GM23338 (cell line): Measurements from ENCODE around the gene OR2S2.

Source experiments
- CREB1 ChIP-seq: fragments of 250-450 bp; sonication (Bioruptor Pico); IDR thresholded peaks from 2 replicates; pipeline ENCODE4 v1.5.0; 2020; ENCODE audit warnings: low read depth, mild to moderate bottlenecking, moderate library complexity
- EZH2 ChIP-seq: fragments of 200-600 bp; sonication (generic); IDR thresholded peaks from one replicate; pipeline ENCODE4 v1.8.0; 2017; ENCODE audit warnings: antibody characterized with exemption, mild to moderate bottlenecking, low read depth; ENCODE audit not compliant: unreplicated experiment
- EZH2phosphoT487 ChIP-seq: fragments of 200-600 bp; sonication (generic); IDR thresholded peaks from one replicate; pipeline ENCODE4 v1.8.1; 2018; ENCODE audit warnings: antibody characterized with exemption; ENCODE audit not compliant: unreplicated experiment
- JUNB ChIP-seq: IDR thresholded peaks from one replicate; pipeline ENCODE4 v1.6.1; 2016; ENCODE audit warnings: antibody characterized with exemption; ENCODE audit not compliant: unreplicated experiment
- POLR2AphosphoS5 ChIP-seq: IDR thresholded peaks from 2 replicates; pipeline ENCODE4 v1.6.1; 2016; ENCODE audit warnings: antibody characterized with exemption, low read depth
- REST ChIP-seq: IDR thresholded peaks from one replicate; pipeline ENCODE4 v1.6.1; 2018; ENCODE audit warnings: antibody characterized with exemption; ENCODE audit not compliant: unreplicated experiment
- STAT1 ChIP-seq: IDR thresholded peaks from one replicate; pipeline ENCODE4 v1.6.1; 2016; ENCODE audit warnings: antibody characterized with exemption; ENCODE audit not compliant: unreplicated experiment
- ZNF114 ChIP-seq: fragments of 250-450 bp; sonication (Bioruptor Pico); IDR thresholded peaks from 2 replicates; pipeline ENCODE4 v1.5.0; 2020; ENCODE audit warnings: mild to moderate bottlenecking, moderate library complexity
- ZNF331 ChIP-seq: fragments of 250-450 bp; sonication (Bioruptor Pico); IDR thresholded peaks from 2 replicates; pipeline ENCODE4 v1.5.0; 2020; ENCODE audit warnings: low read depth, mild to moderate bottlenecking, moderate library complexity
- TF ChIP-seq, protein P1 (sequence below), 2 experiments: fragments of 200-600 bp in 1 of 2; sonication (generic) in 1 of 2; conservative IDR thresholded peaks; 2 replicates each; pipeline versions ENCODE4 v1.5.1 to v1.6.1; 2016 to 2017; ENCODE audit warnings: antibody characterized with exemption in 2 of 2, low read depth in 2 of 2, mild to moderate bottlenecking in 2 of 2, moderate library complexity in 1 of 2
- TF ChIP-seq, protein P2 (sequence below): fragments of 250-450 bp; sonication (Bioruptor Pico); IDR thresholded peaks from 2 replicates; pipeline ENCODE4 v1.5.0; 2020; ENCODE audit warnings: mild to moderate bottlenecking, moderate library complexity
- TF ChIP-seq, protein P3 (sequence below): IDR thresholded peaks from 2 replicates; pipeline ENCODE4 v1.6.1; 2016; ENCODE audit warnings: antibody characterized with exemption

DNA sequence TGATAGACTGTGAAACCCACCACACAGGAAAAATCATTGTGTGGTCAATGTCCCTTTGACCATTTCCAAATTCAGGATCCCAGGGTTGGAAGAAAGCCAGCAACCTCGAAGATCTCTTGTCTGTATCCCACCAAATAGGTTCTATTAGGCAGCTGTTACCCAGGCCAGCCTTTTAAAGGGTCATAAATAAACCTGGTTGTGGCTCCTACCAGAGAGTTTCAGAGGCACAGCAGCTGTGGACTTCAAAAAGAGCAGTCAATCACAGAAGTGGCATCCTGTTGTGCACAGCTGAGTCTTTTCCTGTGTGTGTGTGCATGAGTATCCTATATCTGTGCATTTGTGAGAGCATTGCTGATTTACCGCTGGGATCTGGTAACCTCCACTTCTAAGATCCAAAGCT, 23.7 kb upstream of the OR2S2 start:
- TF ChIP-seq, protein P1, sequence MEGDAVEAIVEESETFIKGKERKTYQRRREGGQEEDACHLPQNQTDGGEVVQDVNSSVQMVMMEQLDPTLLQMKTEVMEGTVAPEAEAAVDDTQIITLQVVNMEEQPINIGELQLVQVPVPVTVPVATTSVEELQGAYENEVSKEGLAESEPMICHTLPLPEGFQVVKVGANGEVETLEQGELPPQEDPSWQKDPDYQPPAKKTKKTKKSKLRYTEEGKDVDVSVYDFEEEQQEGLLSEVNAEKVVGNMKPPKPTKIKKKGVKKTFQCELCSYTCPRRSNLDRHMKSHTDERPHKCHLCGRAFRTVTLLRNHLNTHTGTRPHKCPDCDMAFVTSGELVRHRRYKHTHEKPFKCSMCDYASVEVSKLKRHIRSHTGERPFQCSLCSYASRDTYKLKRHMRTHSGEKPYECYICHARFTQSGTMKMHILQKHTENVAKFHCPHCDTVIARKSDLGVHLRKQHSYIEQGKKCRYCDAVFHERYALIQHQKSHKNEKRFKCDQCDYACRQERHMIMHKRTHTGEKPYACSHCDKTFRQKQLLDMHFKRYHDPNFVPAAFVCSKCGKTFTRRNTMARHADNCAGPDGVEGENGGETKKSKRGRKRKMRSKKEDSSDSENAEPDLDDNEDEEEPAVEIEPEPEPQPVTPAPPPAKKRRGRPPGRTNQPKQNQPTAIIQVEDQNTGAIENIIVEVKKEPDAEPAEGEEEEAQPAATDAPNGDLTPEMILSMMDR (conservative IDR thresholded peaks at IDR 0.05; ENCODE audit: low read depth in 2 of 2): no peak
- TF ChIP-seq POLR2AphosphoS5 (no peak), EZH2 (no peak), EZH2phosphoT487 (no peak), ZNF331 (CRISPR knock-in tag) (no peak), JUNB (no peak), CREB1 (no peak), REST (no peak), STAT1 (no peak), ZNF114 (no peak)
- TF ChIP-seq, protein P2, sequence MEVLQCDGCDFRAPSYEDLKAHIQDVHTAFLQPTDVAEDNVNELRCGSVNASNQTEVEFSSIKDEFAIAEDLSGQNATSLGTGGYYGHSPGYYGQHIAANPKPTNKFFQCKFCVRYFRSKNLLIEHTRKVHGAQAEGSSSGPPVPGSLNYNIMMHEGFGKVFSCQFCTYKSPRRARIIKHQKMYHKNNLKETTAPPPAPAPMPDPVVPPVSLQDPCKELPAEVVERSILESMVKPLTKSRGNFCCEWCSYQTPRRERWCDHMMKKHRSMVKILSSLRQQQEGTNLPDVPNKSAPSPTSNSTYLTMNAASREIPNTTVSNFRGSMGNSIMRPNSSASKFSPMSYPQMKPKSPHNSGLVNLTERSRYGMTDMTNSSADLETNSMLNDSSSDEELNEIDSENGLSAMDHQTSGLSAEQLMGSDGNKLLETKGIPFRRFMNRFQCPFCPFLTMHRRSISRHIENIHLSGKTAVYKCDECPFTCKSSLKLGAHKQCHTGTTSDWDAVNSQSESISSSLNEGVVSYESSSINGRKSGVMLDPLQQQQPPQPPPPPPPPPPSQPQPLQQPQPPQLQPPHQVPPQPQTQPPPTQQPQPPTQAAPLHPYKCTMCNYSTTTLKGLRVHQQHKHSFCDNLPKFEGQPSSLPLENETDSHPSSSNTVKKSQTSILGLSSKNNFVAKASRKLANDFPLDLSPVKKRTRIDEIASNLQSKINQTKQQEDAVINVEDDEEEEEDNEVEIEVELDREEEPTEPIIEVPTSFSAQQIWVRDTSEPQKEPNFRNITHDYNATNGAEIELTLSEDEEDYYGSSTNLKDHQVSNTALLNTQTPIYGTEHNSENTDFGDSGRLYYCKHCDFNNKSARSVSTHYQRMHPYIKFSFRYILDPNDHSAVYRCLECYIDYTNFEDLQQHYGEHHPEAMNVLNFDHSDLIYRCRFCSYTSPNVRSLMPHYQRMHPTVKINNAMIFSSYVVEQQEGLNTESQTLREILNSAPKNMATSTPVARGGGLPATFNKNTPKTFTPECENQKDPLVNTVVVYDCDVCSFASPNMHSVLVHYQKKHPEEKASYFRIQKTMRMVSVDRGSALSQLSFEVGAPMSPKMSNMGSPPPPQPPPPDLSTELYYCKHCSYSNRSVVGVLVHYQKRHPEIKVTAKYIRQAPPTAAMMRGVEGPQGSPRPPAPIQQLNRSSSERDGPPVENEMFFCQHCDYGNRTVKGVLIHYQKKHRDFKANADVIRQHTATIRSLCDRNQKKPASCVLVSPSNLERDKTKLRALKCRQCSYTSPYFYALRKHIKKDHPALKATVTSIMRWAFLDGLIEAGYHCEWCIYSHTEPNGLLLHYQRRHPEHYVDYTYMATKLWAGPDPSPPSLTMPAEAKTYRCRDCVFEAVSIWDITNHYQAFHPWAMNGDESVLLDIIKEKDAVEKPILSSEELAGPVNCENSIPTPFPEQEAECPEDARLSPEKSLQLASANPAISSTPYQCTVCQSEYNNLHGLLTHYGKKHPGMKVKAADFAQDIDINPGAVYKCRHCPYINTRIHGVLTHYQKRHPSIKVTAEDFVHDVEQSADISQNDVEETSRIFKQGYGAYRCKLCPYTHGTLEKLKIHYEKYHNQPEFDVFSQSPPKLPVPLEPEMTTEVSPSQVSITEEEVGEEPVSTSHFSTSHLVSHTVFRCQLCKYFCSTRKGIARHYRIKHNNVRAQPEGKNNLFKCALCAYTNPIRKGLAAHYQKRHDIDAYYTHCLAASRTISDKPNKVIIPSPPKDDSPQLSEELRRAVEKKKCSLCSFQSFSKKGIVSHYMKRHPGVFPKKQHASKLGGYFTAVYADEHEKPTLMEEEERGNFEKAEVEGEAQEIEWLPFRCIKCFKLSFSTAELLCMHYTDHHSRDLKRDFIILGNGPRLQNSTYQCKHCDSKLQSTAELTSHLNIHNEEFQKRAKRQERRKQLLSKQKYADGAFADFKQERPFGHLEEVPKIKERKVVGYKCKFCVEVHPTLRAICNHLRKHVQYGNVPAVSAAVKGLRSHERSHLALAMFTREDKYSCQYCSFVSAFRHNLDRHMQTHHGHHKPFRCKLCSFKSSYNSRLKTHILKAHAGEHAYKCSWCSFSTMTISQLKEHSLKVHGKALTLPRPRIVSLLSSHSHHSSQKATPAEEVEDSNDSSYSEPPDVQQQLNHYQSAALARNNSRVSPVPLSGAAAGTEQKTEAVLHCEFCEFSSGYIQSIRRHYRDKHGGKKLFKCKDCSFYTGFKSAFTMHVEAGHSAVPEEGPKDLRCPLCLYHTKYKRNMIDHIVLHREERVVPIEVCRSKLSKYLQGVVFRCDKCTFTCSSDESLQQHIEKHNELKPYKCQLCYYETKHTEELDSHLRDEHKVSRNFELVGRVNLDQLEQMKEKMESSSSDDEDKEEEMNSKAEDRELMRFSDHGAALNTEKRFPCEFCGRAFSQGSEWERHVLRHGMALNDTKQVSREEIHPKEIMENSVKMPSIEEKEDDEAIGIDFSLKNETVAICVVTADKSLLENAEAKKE (CRISPR knock-in tag): no peak
- TF ChIP-seq, protein P3, sequence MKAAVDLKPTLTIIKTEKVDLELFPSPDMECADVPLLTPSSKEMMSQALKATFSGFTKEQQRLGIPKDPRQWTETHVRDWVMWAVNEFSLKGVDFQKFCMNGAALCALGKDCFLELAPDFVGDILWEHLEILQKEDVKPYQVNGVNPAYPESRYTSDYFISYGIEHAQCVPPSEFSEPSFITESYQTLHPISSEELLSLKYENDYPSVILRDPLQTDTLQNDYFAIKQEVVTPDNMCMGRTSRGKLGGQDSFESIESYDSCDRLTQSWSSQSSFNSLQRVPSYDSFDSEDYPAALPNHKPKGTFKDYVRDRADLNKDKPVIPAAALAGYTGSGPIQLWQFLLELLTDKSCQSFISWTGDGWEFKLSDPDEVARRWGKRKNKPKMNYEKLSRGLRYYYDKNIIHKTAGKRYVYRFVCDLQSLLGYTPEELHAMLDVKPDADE: no peak
